ENCODE results near the gene GPR141. TPM values are rescaled to one million over a fixed set of nuclear protein-coding genes. Genes with fewer than 3 reads are reported as not detected.
"Not testable (repeated sequence)": the region's sequence is repeated elsewhere in the genome, so short reads cannot be mapped to it uniquely, and the experiment has no call there.

GPR141 gene
- total RNA-seq, 1 donor: not detected

DNA sequence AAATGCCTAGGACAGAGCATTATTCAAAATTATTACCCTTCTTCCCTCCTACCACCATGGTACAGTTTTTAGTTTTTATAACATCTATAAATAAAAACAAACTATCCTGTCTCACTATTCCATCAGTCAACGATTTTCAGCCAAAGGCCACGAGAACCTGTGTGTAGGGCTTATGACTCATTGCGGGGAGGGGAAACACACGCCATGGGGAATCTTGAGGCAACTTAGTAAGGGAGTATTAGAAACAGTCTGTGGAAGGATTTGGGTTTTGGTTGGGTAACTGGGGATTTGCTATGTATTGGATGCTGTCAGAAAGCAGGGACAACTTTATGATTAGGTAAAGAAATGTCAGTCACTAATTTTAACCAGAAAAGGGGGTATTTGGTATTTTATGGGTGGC, 14.7 kb downstream of the GPR141 start:
- H3K36me3 ChIP-seq (ENCODE audit: insufficient read depth, low read length): no peaks in the 10 kb centered on the region
- TF ChIP-seq, protein P1, sequence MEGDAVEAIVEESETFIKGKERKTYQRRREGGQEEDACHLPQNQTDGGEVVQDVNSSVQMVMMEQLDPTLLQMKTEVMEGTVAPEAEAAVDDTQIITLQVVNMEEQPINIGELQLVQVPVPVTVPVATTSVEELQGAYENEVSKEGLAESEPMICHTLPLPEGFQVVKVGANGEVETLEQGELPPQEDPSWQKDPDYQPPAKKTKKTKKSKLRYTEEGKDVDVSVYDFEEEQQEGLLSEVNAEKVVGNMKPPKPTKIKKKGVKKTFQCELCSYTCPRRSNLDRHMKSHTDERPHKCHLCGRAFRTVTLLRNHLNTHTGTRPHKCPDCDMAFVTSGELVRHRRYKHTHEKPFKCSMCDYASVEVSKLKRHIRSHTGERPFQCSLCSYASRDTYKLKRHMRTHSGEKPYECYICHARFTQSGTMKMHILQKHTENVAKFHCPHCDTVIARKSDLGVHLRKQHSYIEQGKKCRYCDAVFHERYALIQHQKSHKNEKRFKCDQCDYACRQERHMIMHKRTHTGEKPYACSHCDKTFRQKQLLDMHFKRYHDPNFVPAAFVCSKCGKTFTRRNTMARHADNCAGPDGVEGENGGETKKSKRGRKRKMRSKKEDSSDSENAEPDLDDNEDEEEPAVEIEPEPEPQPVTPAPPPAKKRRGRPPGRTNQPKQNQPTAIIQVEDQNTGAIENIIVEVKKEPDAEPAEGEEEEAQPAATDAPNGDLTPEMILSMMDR (IDR thresholded peaks at IDR 0.05; ENCODE audit: extremely low read depth, low read depth, low read length): no peak
- H3K9me3 ChIP-seq (ENCODE audit: low read depth, low read length): peaks cover 3% of the 10 kb centered on the region
- no peaks in the 10 kb centered on the region for H3K79me2 ChIP-seq (ENCODE audit: insufficient read depth, low read length)
- H4K20me1 ChIP-seq (ENCODE audit: insufficient read depth, low read length): no peaks in the 10 kb centered on the region
- no peak overlapping the region for H2AFZ ChIP-seq (ENCODE audit: low read length)
- no peak overlapping the region for H3K4me3 ChIP-seq (ENCODE audit: insufficient read depth, low read length)
- H3K27me3 ChIP-seq (ENCODE audit: insufficient read depth, low read length): no peaks in the 10 kb centered on the region
- no peak overlapping the region for H3K4me2 ChIP-seq (ENCODE audit: insufficient read depth, low read length)
- DNase-seq (ENCODE audit: insufficient read length, low spot score, missing footprints): no peak
- H3K4me1 ChIP-seq (ENCODE audit: insufficient read depth, low read length): no peaks in the 10 kb centered on the region
- H3K27ac ChIP-seq (ENCODE audit: low read depth, low read length): no peak overlapping the region

DNA sequence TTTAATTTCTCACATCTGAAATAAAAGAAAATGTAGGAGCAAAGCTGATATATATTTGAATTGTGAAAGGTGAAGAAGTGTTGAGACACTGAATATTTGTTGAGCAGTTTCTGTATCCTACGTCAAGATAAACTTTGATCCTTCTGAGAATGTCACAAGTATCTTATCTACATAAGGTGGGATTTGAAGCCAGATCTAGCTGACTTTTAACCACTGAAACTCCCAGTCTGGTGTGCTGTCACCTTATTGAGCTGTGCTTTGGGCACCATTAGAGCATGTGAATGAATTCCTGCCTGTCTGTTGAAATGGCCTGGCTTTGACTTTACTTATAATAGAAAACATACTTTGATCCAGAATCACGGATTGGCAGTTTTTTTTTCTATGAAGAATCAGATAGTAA, 15.2 kb downstream of the GPR141 start:
- TF ChIP-seq, protein P1 (IDR thresholded peaks at IDR 0.05; ENCODE audit: extremely low read depth, low read depth, low read length): no peak
- no peaks in the 10 kb centered on the region for H4K20me1 ChIP-seq (ENCODE audit: insufficient read depth, low read length)
- no peaks in the 10 kb centered on the region for H3K79me2 ChIP-seq (ENCODE audit: insufficient read depth, low read length)
- H2AFZ ChIP-seq (ENCODE audit: low read length): no peak overlapping the region
- H3K27me3 ChIP-seq (ENCODE audit: insufficient read depth, low read length): no peaks in the 10 kb centered on the region
- H3K27ac ChIP-seq (ENCODE audit: low read depth, low read length): no peak overlapping the region
- H3K4me3 ChIP-seq (ENCODE audit: insufficient read depth, low read length): no peak overlapping the region
- H3K36me3 ChIP-seq (ENCODE audit: insufficient read depth, low read length): no peaks in the 10 kb centered on the region
- no peaks in the 10 kb centered on the region for H3K4me1 ChIP-seq (ENCODE audit: insufficient read depth, low read length)
- no peak for DNase-seq (ENCODE audit: insufficient read length, low spot score, missing footprints)
- H3K4me2 ChIP-seq (ENCODE audit: insufficient read depth, low read length): no peak overlapping the region
- peaks cover 3% of the 10 kb centered on the region for H3K9me3 ChIP-seq (ENCODE audit: low read depth, low read length)

DNA sequence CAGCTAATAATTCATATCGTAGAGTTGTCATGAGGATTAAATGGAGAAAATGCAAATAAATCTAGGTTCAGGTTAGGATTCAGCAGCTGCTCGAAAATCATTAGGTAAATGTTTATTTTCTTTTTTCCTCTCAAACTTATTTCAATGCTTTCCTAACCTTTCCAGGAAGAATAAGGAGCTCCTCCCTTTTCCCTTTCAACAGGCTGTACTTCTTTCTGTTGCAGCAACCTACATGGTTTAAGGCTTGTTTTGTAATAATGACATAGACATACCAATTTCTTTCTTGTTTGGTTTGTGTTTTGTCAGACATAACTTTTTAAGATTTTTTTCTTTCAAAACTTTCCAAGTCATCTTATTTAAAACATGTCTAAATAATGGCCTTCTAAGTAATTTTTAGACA, 18.2 kb downstream of the GPR141 start:
- no peak for DNase-seq (ENCODE audit: insufficient read length, low spot score, missing footprints)
- Histone ChIP-seq H2AFZ (ENCODE audit: low read length) (no peak overlapping the region), H4K20me1 (ENCODE audit: insufficient read depth, low read length) (no peaks in the 10 kb centered on the region), H3K27ac (ENCODE audit: low read depth, low read length) (no peak overlapping the region), H3K4me2 (ENCODE audit: insufficient read depth, low read length) (no peak overlapping the region), H3K79me2 (ENCODE audit: insufficient read depth, low read length) (no peaks in the 10 kb centered on the region), H3K4me1 (ENCODE audit: insufficient read depth, low read length) (no peaks in the 10 kb centered on the region), H3K36me3 (ENCODE audit: insufficient read depth, low read length) (no peaks in the 10 kb centered on the region), H3K27me3 (ENCODE audit: insufficient read depth, low read length) (no peaks in the 10 kb centered on the region), H3K9me3 (ENCODE audit: low read depth, low read length) (no peaks in the 10 kb centered on the region), H3K4me3 (ENCODE audit: insufficient read depth, low read length) (no peak overlapping the region)
- TF ChIP-seq, protein P1 (IDR thresholded peaks at IDR 0.05; ENCODE audit: extremely low read depth, low read depth, low read length): no peak

- no peak overlapping the region for H3K4me3 ChIP-seq (ENCODE audit: insufficient read depth, low read length)
- no peak overlapping the region for H3K4me2 ChIP-seq (ENCODE audit: insufficient read depth, low read length)
- no peak overlapping the region for H3K27ac ChIP-seq (ENCODE audit: low read depth, low read length)
- no peaks in the 10 kb centered on the region for H3K4me1 ChIP-seq (ENCODE audit: insufficient read depth, low read length)
- DNase-seq (ENCODE audit: insufficient read length, low spot score, missing footprints): no peak
- no peaks in the 10 kb centered on the region for H3K27me3 ChIP-seq (ENCODE audit: insufficient read depth, low read length)
- H3K36me3 ChIP-seq (ENCODE audit: insufficient read depth, low read length): no peaks in the 10 kb centered on the region
- H4K20me1 ChIP-seq (ENCODE audit: insufficient read depth, low read length): no peaks in the 10 kb centered on the region
- no peak overlapping the region for H2AFZ ChIP-seq (ENCODE audit: low read length)
- H3K79me2 ChIP-seq (ENCODE audit: insufficient read depth, low read length): no peaks in the 10 kb centered on the region
- H3K9me3 ChIP-seq (ENCODE audit: low read depth, low read length): no peaks in the 10 kb centered on the region
- TF ChIP-seq, protein P1 (IDR thresholded peaks at IDR 0.05; ENCODE audit: extremely low read depth, low read depth, low read length): no peak
Measured at GRCh38 chr7:37703361-37703760, 19.8 kb downstream of the GPR141 start.

- not testable (repeated sequence) for H3K27me3 ChIP-seq (ENCODE audit: insufficient read depth, low read length); H3K36me3 ChIP-seq (ENCODE audit: insufficient read depth, low read length); H2AFZ ChIP-seq (ENCODE audit: low read length); H3K27ac ChIP-seq (ENCODE audit: low read depth, low read length); H3K4me1 ChIP-seq (ENCODE audit: insufficient read depth, low read length); H3K9me3 ChIP-seq (ENCODE audit: low read depth, low read length); H3K4me3 ChIP-seq (ENCODE audit: insufficient read depth, low read length); H3K79me2 ChIP-seq (ENCODE audit: insufficient read depth, low read length); DNase-seq (ENCODE audit: insufficient read length, low spot score, missing footprints); H4K20me1 ChIP-seq (ENCODE audit: insufficient read depth, low read length); H3K4me2 ChIP-seq (ENCODE audit: insufficient read depth, low read length)
Measured at GRCh38 chr7:37704328-37704833, 20.8 kb downstream of the GPR141 start.
